Measurements from ENCODE around the gene CERS6. TPM values are rescaled to one million over a fixed set of nuclear protein-coding genes. Genes with fewer than 3 reads are reported as not detected.
"Not testable (repeated sequence)": the region's sequence is repeated elsewhere in the genome, so short reads cannot be mapped to it uniquely, and the experiment has no call there.

Gene CERS6
- total RNA-seq, 1 donor from 2014 or later: 30.8 TPM

DNA sequence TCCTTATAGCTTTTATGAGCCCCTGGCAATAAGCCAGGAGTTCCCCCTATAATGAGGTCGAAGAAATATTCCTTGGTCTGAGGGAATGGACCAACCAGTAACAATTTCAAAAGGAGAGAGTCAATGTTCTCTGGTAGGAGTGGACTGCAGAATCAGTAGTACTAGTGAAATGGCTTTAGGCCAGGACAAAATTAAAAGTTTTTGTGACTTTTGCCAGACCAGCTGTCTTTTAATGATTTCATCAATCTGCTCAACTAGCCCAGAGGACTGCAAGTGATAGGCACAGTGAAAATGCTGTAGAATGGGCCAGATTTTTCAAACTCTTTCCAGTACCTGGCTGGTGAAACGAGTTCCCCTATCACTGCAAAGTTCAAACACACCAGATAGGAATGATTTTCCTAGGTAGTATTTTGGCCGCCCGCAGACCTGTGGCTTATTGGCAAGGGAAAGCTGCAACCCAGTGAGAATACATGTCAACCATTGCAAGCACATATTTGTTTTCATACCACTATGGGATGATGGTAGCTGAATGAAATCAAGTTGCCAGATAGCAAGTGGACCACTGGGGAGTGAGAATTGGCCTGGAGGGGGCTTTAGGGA is 45.5 kb downstream of the CERS6 start:
- no peak for DNase-seq (ENCODE audit: low spot score)
- Mint-ChIP-seq H3K27ac (ENCODE audit: unreplicated experiment) (no peak overlapping the region), H3K4me1 (ENCODE audit: low read depth) (peaks cover 13% of the 10 kb centered on the region), H3K27me3 (ENCODE audit: low read depth) (no peaks in the 10 kb centered on the region), H3K36me3 (ENCODE audit: low read depth) (no peaks in the 10 kb centered on the region), H3K4me3 (ENCODE audit: unreplicated experiment) (no peak overlapping the region), H3K9me3 (ENCODE audit: low read depth) (no peaks in the 10 kb centered on the region)
- TF ChIP-seq CTCF (IDR thresholded peaks at IDR 0.05): no peak

GRCh38 chr2:168502852-168503251 is 46.8 kb downstream of the CERS6 start:
- H3K9me3 Mint-ChIP-seq (ENCODE audit: low read depth): not testable (repeated sequence)
- H3K4me1 Mint-ChIP-seq (ENCODE audit: low read depth): peaks cover 13% of the 10 kb centered on the region

DNA sequence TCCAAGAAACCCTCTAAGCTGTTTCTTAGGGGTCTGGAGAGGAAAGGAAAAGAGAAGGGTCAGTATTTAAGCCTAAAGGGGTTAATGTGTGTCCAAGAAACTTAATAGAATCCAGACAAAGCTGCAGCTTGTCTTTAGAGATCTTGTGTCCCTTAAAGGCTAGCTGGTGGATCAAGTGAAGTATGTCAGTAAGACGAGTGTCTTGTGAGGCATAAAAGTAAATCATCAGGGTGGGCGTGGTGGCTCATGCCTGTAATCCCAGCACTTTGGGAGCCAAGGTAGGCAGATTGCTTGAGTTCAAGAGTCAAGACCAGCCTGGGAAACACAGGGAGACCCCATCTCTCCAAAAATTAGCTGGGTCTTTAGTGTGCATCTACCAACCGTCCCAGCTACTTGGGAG is 47.8 kb downstream of the CERS6 start:
- H3K36me3 Mint-ChIP-seq (ENCODE audit: low read depth): no peaks in the 10 kb centered on the region
- no peaks in the 10 kb centered on the region for H3K9me3 Mint-ChIP-seq (ENCODE audit: low read depth)
- H3K27ac Mint-ChIP-seq (ENCODE audit: unreplicated experiment): no peak overlapping the region
- H3K4me3 Mint-ChIP-seq (ENCODE audit: unreplicated experiment): no peak overlapping the region
- no peak for TF ChIP-seq CTCF (IDR thresholded peaks at IDR 0.05)
- H3K4me1 Mint-ChIP-seq (ENCODE audit: low read depth): peaks cover 13% of the 10 kb centered on the region
- DNase-seq (ENCODE audit: low spot score): no peak
- no peaks in the 10 kb centered on the region for H3K27me3 Mint-ChIP-seq (ENCODE audit: low read depth)

More at GRCh38 chr2:168502852-168503251, 46.8 kb downstream of the CERS6 start:
- H3K27ac Mint-ChIP-seq (ENCODE audit: unreplicated experiment); H3K4me3 Mint-ChIP-seq (ENCODE audit: unreplicated experiment); H3K36me3 Mint-ChIP-seq (ENCODE audit: low read depth); DNase-seq (ENCODE audit: low spot score); H3K27me3 Mint-ChIP-seq (ENCODE audit: low read depth): not testable (repeated sequence)

- Mint-ChIP-seq H3K4me1 (ENCODE audit: low read depth) (peaks cover 13% of the 10 kb centered on the region), H3K9me3 (ENCODE audit: low read depth) (no peaks in the 10 kb centered on the region), H3K27ac (ENCODE audit: unreplicated experiment) (no peak overlapping the region), H3K4me3 (ENCODE audit: unreplicated experiment) (no peak overlapping the region), H3K36me3 (ENCODE audit: low read depth) (no peaks in the 10 kb centered on the region), H3K27me3 (ENCODE audit: low read depth) (no peaks in the 10 kb centered on the region)
- DNase-seq (ENCODE audit: low spot score): no peak
- TF ChIP-seq CTCF (IDR thresholded peaks at IDR 0.05): no peak
These were observed 48.3 kb downstream of the CERS6 start for GRCh38 chr2:168504323-168504722.

DNA sequence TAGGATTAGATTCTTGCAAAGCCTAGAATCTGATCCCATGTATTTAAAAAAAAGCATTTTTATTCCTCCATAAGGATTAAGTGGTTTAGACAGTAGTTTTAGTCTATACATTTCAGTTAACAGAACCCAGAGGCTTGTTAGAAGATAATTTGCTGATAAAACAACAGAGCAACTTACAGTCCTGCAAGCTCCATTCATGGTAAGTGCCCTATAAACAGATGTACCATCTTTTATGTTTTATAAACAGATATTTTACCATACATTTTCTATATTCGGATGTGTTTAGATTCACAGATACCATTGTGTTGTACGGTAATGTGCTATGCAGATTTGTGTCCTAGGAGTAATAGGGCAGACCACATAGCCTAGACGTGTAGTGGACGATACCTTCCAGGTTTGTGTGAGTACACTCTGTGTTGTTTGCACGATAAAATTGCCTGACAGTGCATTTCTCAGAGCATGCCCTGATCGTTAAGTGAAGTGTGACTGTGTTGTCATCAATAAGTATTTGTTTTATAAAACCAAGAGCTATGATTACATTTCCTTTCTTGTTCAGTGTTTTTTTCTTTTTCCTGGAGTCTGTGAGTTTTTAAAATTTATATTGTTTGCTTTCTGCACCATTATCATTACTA is 54.2 kb downstream of the CERS6 start:
- Mint-ChIP-seq H3K27me3 (ENCODE audit: low read depth) (no peaks in the 10 kb centered on the region), H3K27ac (ENCODE audit: unreplicated experiment) (no peak overlapping the region), H3K4me1 (ENCODE audit: low read depth) (peaks cover 19% of the 10 kb centered on the region), H3K36me3 (ENCODE audit: low read depth) (no peaks in the 10 kb centered on the region), H3K4me3 (ENCODE audit: unreplicated experiment) (no peak overlapping the region), H3K9me3 (ENCODE audit: low read depth) (no peaks in the 10 kb centered on the region)
- DNase-seq (ENCODE audit: low spot score): no peak
- TF ChIP-seq CTCF (IDR thresholded peaks at IDR 0.05): no peak

GRCh38 chr2:168514692-168515091 is 58.6 kb downstream of the CERS6 start:
- peaks cover 56% of the 10 kb centered on the region for H3K4me1 Mint-ChIP-seq (ENCODE audit: low read depth)
- H3K4me3 Mint-ChIP-seq (ENCODE audit: unreplicated experiment): no peak overlapping the region
- no peaks in the 10 kb centered on the region for H3K36me3 Mint-ChIP-seq (ENCODE audit: low read depth)
- TF ChIP-seq CTCF (IDR thresholded peaks at IDR 0.05): no peak
- H3K27ac Mint-ChIP-seq (ENCODE audit: unreplicated experiment): peak overlapping the region; percentile 87
- no peaks in the 10 kb centered on the region for H3K9me3 Mint-ChIP-seq (ENCODE audit: low read depth)
- no peaks in the 10 kb centered on the region for H3K27me3 Mint-ChIP-seq (ENCODE audit: low read depth)
- no peak for DNase-seq (ENCODE audit: low spot score)
